Esophagus muscularis mucosa (tissue), 4 donors: ENCODE measurements around the gene ZNF474.

ENCODE experiments used
- EP300 ChIP-seq: sonication (generic); formaldehyde crosslinking; IDR thresholded peaks from one replicate; pipeline ENCODE4 v1.6.1; 2017; ENCODE audit warnings: antibody characterized with exemption
- POLR2A ChIP-seq: fragments of 450-650 bp; IDR thresholded peaks from one replicate; pipeline ENCODE4 v1.6.1; 2017; ENCODE audit warnings: antibody characterized with exemption, moderate library complexity, mild to moderate bottlenecking, low read depth
- POLR2AphosphoS5 ChIP-seq, 2 donors: sonication (generic); formaldehyde crosslinking; IDR thresholded peaks; one replicate each; pipeline ENCODE4 v1.6.1; 2017; ENCODE audit warnings: antibody characterized with exemption in 2 of 2
- TF ChIP-seq, protein P1 (sequence below), 3 experiments: fragments of 200-600 bp in 2 of 3; fragments of 450-650 bp in 1 of 3; sonication (generic) in 2 of 3; IDR thresholded peaks; one replicate each; pipeline ENCODE4 v1.5.1; 2017 to 2019; ENCODE audit warnings: antibody characterized with exemption in 3 of 3, mild to moderate bottlenecking in 2 of 3, moderate library complexity in 1 of 3

DNA sequence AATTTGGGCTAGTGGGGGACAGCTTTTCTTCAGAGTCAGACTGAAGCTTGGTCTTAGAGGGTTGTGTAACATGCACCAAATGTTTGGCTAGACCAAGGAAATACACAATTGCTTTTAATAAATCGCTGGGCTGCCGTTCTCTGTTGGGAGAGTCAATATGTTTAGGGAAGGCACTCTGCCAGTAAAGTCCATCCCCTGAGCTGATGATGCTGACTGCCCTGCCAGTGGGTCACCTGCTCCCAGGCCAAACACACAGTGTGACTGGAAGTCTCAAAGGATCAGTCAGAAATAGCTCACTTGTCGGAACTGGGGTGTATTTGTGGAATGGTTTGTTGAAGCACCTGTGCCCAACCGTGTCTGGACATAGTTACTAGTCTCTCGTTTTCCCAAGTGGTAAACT, 17.9 kb upstream of the ZNF474 start:
- no peak for TF ChIP-seq POLR2A
- TF ChIP-seq, protein P1, sequence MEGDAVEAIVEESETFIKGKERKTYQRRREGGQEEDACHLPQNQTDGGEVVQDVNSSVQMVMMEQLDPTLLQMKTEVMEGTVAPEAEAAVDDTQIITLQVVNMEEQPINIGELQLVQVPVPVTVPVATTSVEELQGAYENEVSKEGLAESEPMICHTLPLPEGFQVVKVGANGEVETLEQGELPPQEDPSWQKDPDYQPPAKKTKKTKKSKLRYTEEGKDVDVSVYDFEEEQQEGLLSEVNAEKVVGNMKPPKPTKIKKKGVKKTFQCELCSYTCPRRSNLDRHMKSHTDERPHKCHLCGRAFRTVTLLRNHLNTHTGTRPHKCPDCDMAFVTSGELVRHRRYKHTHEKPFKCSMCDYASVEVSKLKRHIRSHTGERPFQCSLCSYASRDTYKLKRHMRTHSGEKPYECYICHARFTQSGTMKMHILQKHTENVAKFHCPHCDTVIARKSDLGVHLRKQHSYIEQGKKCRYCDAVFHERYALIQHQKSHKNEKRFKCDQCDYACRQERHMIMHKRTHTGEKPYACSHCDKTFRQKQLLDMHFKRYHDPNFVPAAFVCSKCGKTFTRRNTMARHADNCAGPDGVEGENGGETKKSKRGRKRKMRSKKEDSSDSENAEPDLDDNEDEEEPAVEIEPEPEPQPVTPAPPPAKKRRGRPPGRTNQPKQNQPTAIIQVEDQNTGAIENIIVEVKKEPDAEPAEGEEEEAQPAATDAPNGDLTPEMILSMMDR (IDR thresholded peaks at IDR 0.05) = no peak
- no peak for TF ChIP-seq POLR2AphosphoS5 (IDR thresholded peaks at IDR 0.05)
- TF ChIP-seq EP300 = no peak
